HG02938 (cell line): ENCODE data around the gene ERFE.

ENCODE experiments used
- ATAC-seq: cut with Tn5 transposase; IDR thresholded peaks from one replicate; pipeline ENCODE4 v1.9.1; 2021; ENCODE audit warnings: mild to moderate bottlenecking, moderate library complexity; ENCODE audit not compliant: unreplicated experiment

Gene ERFE

GRCh38 chr2:238138331-238139195 lies 20.2 kb upstream of the ERFE start, which contains the start of gene KLHL30:
TSS of gene KLHL30 (plus strand) at chr2:238138668. CDS start at chr2:238140755, 2,087 bp downstream.
- no peak for ATAC-seq

- no peak for ATAC-seq
Measured at GRCh38 chr2:238139196-238140039, 19.4 kb upstream of the ERFE start.

- ATAC-seq = no peak
Measured at GRCh38 chr2:238140040-238140439, 18.7 kb upstream of the ERFE start.

GRCh38 chr2:238140721-238141540 lies 17.8 kb upstream of the ERFE start:
- no peak for ATAC-seq

- no peak for ATAC-seq
Measured at GRCh38 chr2:238141541-238142318, 17.0 kb upstream of the ERFE start.

GRCh38 chr2:238142382-238143205 lies 16.2 kb upstream of the ERFE start:
- ATAC-seq = no peak

GRCh38 chr2:238143239-238143951 lies 15.4 kb upstream of the ERFE start:
- ATAC-seq = no peak

- ATAC-seq = no peak
Measured at GRCh38 chr2:238144262-238144661, 14.5 kb upstream of the ERFE start.

GRCh38 chr2:238145046-238145445 lies 13.7 kb upstream of the ERFE start:
- ATAC-seq = no peak

- no peak for ATAC-seq
Measured at GRCh38 chr2:238145851-238146250, 12.9 kb upstream of the ERFE start.

- ATAC-seq = no peak
Measured at GRCh38 chr2:238146884-238147544, 11.8 kb upstream of the ERFE start.

GRCh38 chr2:238148981-238149380 lies 9.8 kb upstream of the ERFE start:
- ATAC-seq = no peak

- ATAC-seq = no peak
Measured at GRCh38 chr2:238149841-238150572, 8.8 kb upstream of the ERFE start.

GRCh38 chr2:238150686-238151085 lies 8.1 kb upstream of the ERFE start:
- ATAC-seq = no peak

GRCh38 chr2:238151205-238151604 lies 7.6 kb upstream of the ERFE start:
- no peak for ATAC-seq

- no peak for ATAC-seq
Measured at GRCh38 chr2:238151628-238152235, 7.0 kb upstream of the ERFE start.
